ENCODE data around the gene TMIGD1.

The TMIGD1 gene

GRCh38 chr17:30378241-30378824 lies 44.5 kb upstream of the TMIGD1 start:
- peak overlapping the region; percentile 43 for H3K27ac ChIP-seq (replicated peaks)
- H3K4me3 ChIP-seq (replicated peaks; ENCODE audit: insufficient read depth, low read length), result peak overlapping the region; percentile 74
- H3K27me3 ChIP-seq (ENCODE audit: insufficient read depth, poor library complexity, severe bottlenecking), result no peaks in the 10 kb centered on the region
- no peak for TF ChIP-seq POLR2AphosphoS5 (IDR thresholded peaks at IDR 0.05; ENCODE audit: low read depth)
- TF ChIP-seq SPI1 (IDR thresholded peaks at IDR 0.05; ENCODE audit: borderline replicate concordance, low read depth), result no peak
- 0 out of 2 replicates have a peak, but pooled peaks have one; percentile 2 for TF ChIP-seq GABPA (IDR thresholded peaks at IDR 0.05; ENCODE audit: low read depth)
- no peak for TF ChIP-seq REST (IDR thresholded peaks at IDR 0.05; ENCODE audit: insufficient replicate concordance, low read depth)
- no peak for TF ChIP-seq CTCF (IDR thresholded peaks at IDR 0.05; ENCODE audit: insufficient read depth, low read length)
- DNase-seq (ENCODE audit: low read depth in 1 of 2, low spot score in 1 of 2), result no peak

- TF ChIP-seq GABPA (IDR thresholded peaks at IDR 0.05; ENCODE audit: low read depth), result no peak
- no peak for TF ChIP-seq CTCF (IDR thresholded peaks at IDR 0.05; ENCODE audit: insufficient read depth, low read length)
- no peak for TF ChIP-seq POLR2AphosphoS5 (IDR thresholded peaks at IDR 0.05; ENCODE audit: low read depth)
- TF ChIP-seq REST (IDR thresholded peaks at IDR 0.05; ENCODE audit: insufficient replicate concordance, low read depth), result no peak
- no peak for TF ChIP-seq SPI1 (IDR thresholded peaks at IDR 0.05; ENCODE audit: borderline replicate concordance, low read depth)
- no peak for DNase-seq (ENCODE audit: low read depth in 1 of 2, low spot score in 1 of 2)
- no peak overlapping the region for H3K4me3 ChIP-seq (replicated peaks; ENCODE audit: insufficient read depth, low read length)
- H3K27me3 ChIP-seq (ENCODE audit: insufficient read depth, poor library complexity, severe bottlenecking), result no peaks in the 10 kb centered on the region
- no peak overlapping the region for H3K27ac ChIP-seq (replicated peaks)
Observed at GRCh38 chr17:30377574-30378240, 43.9 kb upstream of the TMIGD1 start.

GRCh38 chr17:30376621-30377452 lies 43.0 kb upstream of the TMIGD1 start:
- no peaks in the 10 kb centered on the region for H3K27me3 ChIP-seq (ENCODE audit: insufficient read depth, poor library complexity, severe bottlenecking)
- no peak overlapping the region for H3K4me3 ChIP-seq (replicated peaks; ENCODE audit: insufficient read depth, low read length)
- DNase-seq (ENCODE audit: low read depth in 1 of 2, low spot score in 1 of 2), result peak in 1 of 2 experiments; percentile 28
- TF ChIP-seq SPI1 (IDR thresholded peaks at IDR 0.05; ENCODE audit: borderline replicate concordance, low read depth) (no peak), REST (IDR thresholded peaks at IDR 0.05; ENCODE audit: insufficient replicate concordance, low read depth) (no peak), POLR2AphosphoS5 (IDR thresholded peaks at IDR 0.05; ENCODE audit: low read depth) (no peak), CTCF (IDR thresholded peaks at IDR 0.05; ENCODE audit: insufficient read depth, low read length) (no peak), GABPA (IDR thresholded peaks at IDR 0.05; ENCODE audit: low read depth) (no peak)
- H3K27ac ChIP-seq (replicated peaks), result no peak overlapping the region
